NT2/D1 (cell line): ENCODE measurements around the gene ZDHHC1.

Experiments used
- YY1 ChIP-seq: IDR thresholded peaks from 2 replicates; pipeline ENCODE4 v1.6.1; 2011; ENCODE audit not compliant: insufficient read length, insufficient read depth
- ZNF274 ChIP-seq: IDR thresholded peaks from 2 replicates; pipeline ENCODE4 v1.6.1; 2011; ENCODE audit warnings: mild to moderate bottlenecking, low read depth, low read length

GRCh38 chr16:67387479-67388079 is 28.7 kb downstream of the ZDHHC1 start:
- TF ChIP-seq ZNF274 = no peak
- TF ChIP-seq YY1 = no peak
